ACHN (cell line): ENCODE data around the gene PRB2.
"Not testable (repeated sequence)": the region's sequence is repeated elsewhere in the genome, so short reads cannot be mapped to it uniquely, and the experiment has no call there.

ENCODE experiments used
- DNase-seq: peaks from one replicate; pipeline ENCODE4 v3.0.0-alpha.2; 2015
- in situ Hi-C: cut with HindIII; loops from 2 replicates; pipeline ENCODE4 v1.10.0; 2017; ENCODE audit warnings: low sequenced_read_pairs, low pct_ligation_motif_present, low pct_unique_long_range_greater_than_20kb

Gene PRB2

GRCh38 chr12:11395467-11395866 is at the start of gene PRB2:
Gene PRB2 (minus strand): TSS chr12:11395567. CDS start chr12:11395529, 38 bp downstream.
- in situ Hi-C loops, DNase-seq: not testable (repeated sequence)

DNA sequence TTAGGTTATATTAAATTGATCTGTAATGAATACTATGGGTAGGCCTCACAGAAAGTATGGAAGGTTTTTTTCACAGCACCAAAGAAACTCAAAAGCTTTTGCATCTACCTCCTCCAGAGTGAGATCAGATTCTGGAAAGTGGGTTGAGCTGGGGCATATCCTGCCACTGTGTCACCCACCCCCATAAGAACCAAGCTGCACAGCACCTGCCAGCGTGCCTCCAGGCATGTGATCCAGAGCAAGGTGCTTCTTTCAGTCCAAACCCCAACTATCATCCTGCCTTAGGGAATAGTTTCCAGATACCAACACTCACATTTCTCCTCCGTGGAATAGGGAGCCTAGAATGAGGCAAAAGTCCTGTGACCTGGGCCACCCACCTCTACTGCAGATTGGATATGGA is 42.6 kb upstream of the PRB2 start:
- no peak for DNase-seq
- in situ Hi-C loops = no loop called here

DNA sequence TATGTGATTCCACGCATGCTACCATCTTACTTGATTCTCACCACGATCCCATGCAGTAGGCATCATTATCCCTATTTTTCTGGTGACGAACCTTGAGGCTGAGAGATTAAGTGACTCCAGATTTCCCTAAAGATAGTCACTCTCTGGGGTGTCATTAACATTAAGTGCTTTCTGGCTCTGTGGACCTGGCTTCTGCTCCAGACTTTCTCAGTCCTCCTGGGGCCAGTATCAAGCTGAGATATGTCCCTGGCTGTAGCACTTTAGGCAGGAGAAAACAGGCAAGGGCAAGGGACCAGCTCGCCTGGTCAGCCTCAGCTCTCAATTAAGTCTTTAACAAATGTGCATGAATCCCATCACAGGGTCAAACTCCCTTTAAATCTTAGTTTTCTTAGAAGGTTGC is 38.3 kb upstream of the PRB2 start:
- no peak for DNase-seq
- in situ Hi-C loops = no loop called here

DNA sequence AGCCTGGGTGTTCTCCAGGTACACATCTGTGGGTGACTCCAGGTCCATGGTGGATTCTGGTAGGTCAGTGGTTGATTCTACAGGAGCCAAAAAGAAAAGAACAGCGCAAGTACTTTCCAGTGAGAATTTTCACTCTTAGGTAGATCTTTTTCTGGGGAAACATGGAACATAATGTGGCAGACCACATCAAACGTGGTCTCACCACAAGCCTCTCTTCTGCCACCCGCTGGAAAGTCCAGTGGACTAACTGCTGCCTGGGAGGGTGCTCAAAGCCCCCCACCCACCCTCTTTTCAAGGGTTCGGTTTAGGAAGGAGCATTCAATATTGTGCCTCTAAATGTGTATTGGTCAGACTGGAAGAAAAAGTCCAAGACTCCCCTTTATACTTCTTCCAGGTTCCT is 36.1 kb upstream of the PRB2 start:
- no peak for DNase-seq
- in situ Hi-C loops = no loop called here

GRCh38 chr12:11427341-11427740 is 32.0 kb upstream of the PRB2 start:
- DNase-seq = no peak
- in situ Hi-C loops = no loop called here

GRCh38 chr12:11412731-11413130 is 17.4 kb upstream of the PRB2 start:
- in situ Hi-C loops = no loop called here
- DNase-seq = no peak

GRCh38 chr12:11408096-11408495 is 12.7 kb upstream of the PRB2 start:
- in situ Hi-C loops = no loop called here
- DNase-seq = no peak

DNA sequence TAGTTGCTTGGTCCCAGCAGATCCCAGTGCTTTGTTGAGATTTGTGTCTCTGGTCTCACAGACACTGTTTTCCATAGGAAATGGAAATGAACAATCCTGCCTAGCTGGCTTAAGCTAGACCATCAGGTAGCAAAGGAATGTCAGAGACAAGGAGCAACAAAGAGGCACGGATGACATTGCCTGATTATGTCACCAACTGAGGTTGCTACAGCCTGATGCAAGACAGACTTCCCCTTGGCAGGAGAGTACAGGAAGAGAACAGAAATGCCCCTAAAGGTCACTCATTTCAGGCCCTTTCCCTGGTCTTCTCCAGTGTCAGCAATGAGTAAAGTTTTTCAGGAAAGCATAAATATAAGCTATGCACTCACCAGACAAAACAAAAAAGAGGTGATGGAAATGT is 2.0 kb upstream of the PRB2 start:
- DNase-seq = no peak
- in situ Hi-C loops = no loop called here

DNA sequence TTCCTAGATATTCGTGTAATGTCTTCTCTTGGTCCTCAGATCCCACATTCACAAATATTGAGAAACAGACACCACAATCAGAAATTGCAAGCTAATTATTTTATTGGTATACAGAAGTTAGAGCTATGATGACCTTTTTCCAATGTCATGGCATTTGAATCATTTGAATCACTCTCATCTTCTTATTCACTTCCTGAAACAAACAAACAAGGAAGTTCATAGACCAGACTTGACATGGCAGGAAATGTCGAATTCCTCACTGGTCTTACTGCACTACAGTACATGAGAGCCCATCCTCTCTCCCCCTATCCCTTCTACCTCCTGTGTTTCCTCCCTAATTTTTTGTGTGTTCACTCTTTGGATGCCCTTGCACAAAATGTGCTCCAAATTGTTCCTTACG is 3.9 kb downstream of the PRB2 start:
- DNase-seq, in situ Hi-C loops: not testable (repeated sequence)

GRCh38 chr12:11377420-11377819 is 17.9 kb downstream of the PRB2 start:
- in situ Hi-C loops, DNase-seq: not testable (repeated sequence)

DNA sequence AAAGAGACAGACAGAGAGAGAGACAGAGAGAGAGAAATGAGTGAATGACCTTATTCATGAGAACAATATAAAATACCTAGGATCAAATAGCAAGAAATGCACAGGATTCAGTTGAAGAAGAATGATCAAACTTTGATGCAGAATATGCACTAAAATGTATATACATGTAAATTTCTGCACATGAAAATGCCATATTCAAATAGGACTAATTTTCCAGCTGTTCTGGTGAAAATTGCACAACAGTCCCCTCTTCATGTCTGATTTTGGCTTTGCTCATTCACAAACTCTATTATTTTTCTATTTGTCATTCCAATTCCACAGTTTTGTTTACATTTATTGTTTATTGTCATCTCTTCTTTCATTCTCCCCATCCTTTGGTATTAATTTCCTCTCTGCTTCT is 34.2 kb downstream of the PRB2 start:
- in situ Hi-C loops = no loop called here
- no peak for DNase-seq

GRCh38 chr12:11360205-11360883 is 35.0 kb downstream of the PRB2 start:
- DNase-seq = peak; percentile 52
- in situ Hi-C loops = not testable (repeated sequence)

- in situ Hi-C loops, DNase-seq: not testable (repeated sequence)
Measured at GRCh38 chr12:11351736-11352135, 43.6 kb downstream of the PRB2 start.

DNA sequence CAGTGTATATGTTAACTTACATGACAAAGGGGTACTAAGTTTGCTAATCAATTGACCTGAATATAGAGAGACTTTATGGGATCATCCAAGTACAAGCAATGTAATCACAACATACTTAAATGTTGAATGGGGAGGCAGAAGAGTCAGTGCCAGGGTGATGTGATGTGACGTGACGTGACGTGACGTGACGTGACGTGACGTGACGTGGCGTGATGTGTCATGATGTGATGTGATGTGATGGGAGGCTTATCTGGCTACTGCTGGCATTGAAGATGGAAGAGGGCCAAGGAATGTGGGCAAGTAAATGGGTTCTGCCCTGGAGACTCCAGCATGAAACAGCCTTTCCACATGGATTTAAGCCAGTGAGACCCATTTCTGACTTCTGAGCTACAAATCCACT is 46.9 kb downstream of the PRB2 start:
- in situ Hi-C loops = no loop called here
- DNase-seq = no peak

DNA sequence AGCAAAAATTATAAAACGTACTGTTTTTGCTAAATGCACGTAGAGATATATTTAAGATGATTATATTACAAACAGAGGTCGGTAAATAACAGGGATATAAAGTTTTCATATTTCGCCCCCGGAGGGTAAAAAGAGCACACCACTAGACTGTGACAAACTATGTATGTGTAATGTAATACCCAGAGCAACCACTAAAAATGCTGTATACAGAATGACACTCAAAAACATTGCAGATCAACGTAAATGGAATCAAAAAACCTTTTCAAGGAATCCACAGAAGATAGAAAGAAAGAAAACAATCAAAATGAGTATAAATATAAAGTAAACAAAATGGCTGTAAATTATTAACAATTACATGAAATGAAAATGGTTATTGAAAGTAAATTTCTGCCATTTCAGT is 47.6 kb downstream of the PRB2 start:
- peak; percentile 35 for DNase-seq
- in situ Hi-C loops = no loop called here

DNA sequence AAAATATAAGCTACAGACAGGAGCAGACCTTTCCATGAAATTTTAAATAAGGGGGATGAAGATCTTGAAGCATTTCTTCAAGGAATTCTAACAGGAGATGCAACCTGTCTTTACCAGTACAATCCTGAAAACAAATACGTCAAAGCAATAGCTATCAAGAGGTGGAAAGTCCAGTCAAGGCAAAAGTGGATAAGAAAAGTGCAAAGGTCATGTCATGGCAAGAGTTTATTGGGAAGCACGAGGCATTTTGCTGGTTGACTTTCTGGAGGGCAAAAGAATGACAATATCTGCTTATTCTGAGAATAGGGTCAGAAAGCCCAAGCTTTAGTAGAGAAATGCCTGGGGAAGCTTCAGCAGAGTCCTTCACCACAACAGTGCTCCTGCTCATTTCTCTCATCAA is 50.9 kb downstream of the PRB2 start:
- in situ Hi-C loops = no loop called here
- no peak for DNase-seq
